Endothelial cell (in vitro differentiated cells): ENCODE measurements around the gene ATXN1. TPM values are rescaled to one million over a fixed set of nuclear protein-coding genes. Genes with fewer than 3 reads are reported as not detected.

Experiments used
- DNase-seq: peaks from one replicate; pipeline ENCODE4 v3.0.0; 2021; ENCODE audit warnings: low spot score
- H3K27ac Mint-ChIP-seq: one replicate; pipeline ENCODE4 v1.8.0; 2021; ENCODE audit warnings: mixed read lengths, inconsistent platforms; ENCODE audit not compliant: unreplicated experiment
- H3K27me3 Mint-ChIP-seq: one replicate; pipeline ENCODE4 v1.8.0; 2021; ENCODE audit warnings: mild to moderate bottlenecking, moderate library complexity, mixed read lengths, inconsistent platforms; ENCODE audit not compliant: unreplicated experiment
- H3K36me3 Mint-ChIP-seq: one replicate; pipeline ENCODE4 v1.8.0; 2021; ENCODE audit warnings: mild to moderate bottlenecking, low read depth, mixed read lengths, inconsistent platforms; ENCODE audit not compliant: unreplicated experiment
- H3K4me1 Mint-ChIP-seq: one replicate; pipeline ENCODE4 v1.8.0; 2021; ENCODE audit warnings: mild to moderate bottlenecking, mixed read lengths, inconsistent platforms; ENCODE audit not compliant: unreplicated experiment
- H3K4me3 Mint-ChIP-seq: one replicate; pipeline ENCODE4 v1.8.0; 2021; ENCODE audit warnings: mild to moderate bottlenecking, mixed read lengths, inconsistent platforms; ENCODE audit not compliant: unreplicated experiment
- H3K9me3 Mint-ChIP-seq: one replicate; pipeline ENCODE4 v1.8.0; 2021; ENCODE audit warnings: mixed read lengths, inconsistent platforms; ENCODE audit not compliant: unreplicated experiment
- CTCF ChIP-seq: fragments of 200-600 bp; sonication (generic); IDR thresholded peaks from one replicate; pipeline ENCODE4 v1.5.0; 2021; ENCODE audit warnings: antibody characterized with exemption; ENCODE audit not compliant: unreplicated experiment
- total RNA-seq: library from RNA; stranded (reverse); fragmentation: NEBNext Ultra II Directional; extraction: Animal tissue kit (Norgen Biotek cat#: 25700); gene quantifications from one replicate; pipeline ENCODE4 v1.2.1, GENCODE V29; 2021; ENCODE audit not compliant: unreplicated experiment

Gene ATXN1
- total RNA-seq, 1 donor from 2014 or later = 18.7 TPM

DNA sequence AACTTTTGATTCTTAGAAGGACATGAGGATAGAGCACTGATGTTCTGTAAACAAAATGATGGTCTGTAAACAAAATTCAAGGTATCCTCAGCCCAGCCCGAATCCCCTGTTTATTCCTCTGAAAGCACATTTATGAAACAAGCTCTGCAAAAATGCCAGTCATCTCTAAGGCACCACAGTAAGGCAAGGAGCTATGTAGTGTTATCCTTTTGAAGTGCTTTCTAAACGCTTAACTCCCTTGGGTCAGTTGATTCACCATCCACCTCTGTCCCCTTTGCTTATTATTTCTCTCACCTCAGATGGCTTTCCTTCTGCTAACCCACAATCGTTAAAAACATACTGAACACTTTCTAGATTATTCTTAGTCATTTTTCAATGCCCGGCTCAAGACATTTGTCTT is 93.8 kb downstream of the ATXN1 start:
- H3K4me3 Mint-ChIP-seq = no peak overlapping the region
- H3K27ac Mint-ChIP-seq = no peak overlapping the region
- H3K36me3 Mint-ChIP-seq = no peaks in the 10 kb centered on the region
- TF ChIP-seq CTCF = no peak
- no peaks in the 10 kb centered on the region for H3K9me3 Mint-ChIP-seq
- no peaks in the 10 kb centered on the region for H3K4me1 Mint-ChIP-seq
- no peaks in the 10 kb centered on the region for H3K27me3 Mint-ChIP-seq
- no peak for DNase-seq

- DNase-seq = no peak
- Mint-ChIP-seq H3K4me3 (no peak overlapping the region), H3K4me1 (no peaks in the 10 kb centered on the region), H3K36me3 (no peaks in the 10 kb centered on the region), H3K27ac (no peak overlapping the region), H3K27me3 (no peaks in the 10 kb centered on the region), H3K9me3 (no peaks in the 10 kb centered on the region)
- TF ChIP-seq CTCF = no peak
Observed at GRCh38 chr6:16665992-16666391, 95.3 kb downstream of the ATXN1 start.

GRCh38 chr6:16665182-16665581 is 96.1 kb downstream of the ATXN1 start:
- no peak for DNase-seq
- no peaks in the 10 kb centered on the region for H3K9me3 Mint-ChIP-seq
- H3K4me1 Mint-ChIP-seq = no peaks in the 10 kb centered on the region
- TF ChIP-seq CTCF = no peak
- no peaks in the 10 kb centered on the region for H3K36me3 Mint-ChIP-seq
- H3K27ac Mint-ChIP-seq = no peak overlapping the region
- H3K4me3 Mint-ChIP-seq = no peak overlapping the region
- no peaks in the 10 kb centered on the region for H3K27me3 Mint-ChIP-seq

GRCh38 chr6:16663901-16664300 is 97.4 kb downstream of the ATXN1 start:
- Mint-ChIP-seq H3K27me3 (no peaks in the 10 kb centered on the region), H3K9me3 (no peaks in the 10 kb centered on the region)
- no peak for DNase-seq

GRCh38 chr6:16660157-16660497 is 101.1 kb downstream of the ATXN1 start:
- TF ChIP-seq CTCF = no peak
- no peak for DNase-seq
- Mint-ChIP-seq H3K27ac (no peak overlapping the region), H3K36me3 (no peaks in the 10 kb centered on the region), H3K27me3 (no peaks in the 10 kb centered on the region), H3K9me3 (no peaks in the 10 kb centered on the region), H3K4me1 (no peaks in the 10 kb centered on the region), H3K4me3 (no peak overlapping the region)

More at GRCh38 chr6:16663901-16664300, 97.4 kb downstream of the ATXN1 start:
- Mint-ChIP-seq H3K36me3 (no peaks in the 10 kb centered on the region), H3K27ac (no peak overlapping the region), H3K4me1 (no peaks in the 10 kb centered on the region), H3K4me3 (no peak overlapping the region)
- TF ChIP-seq CTCF = no peak
